SK-N-SH treated with all-trans-retinoic acid at 6 μM for 48 hours (cell line): ENCODE measurements around the gene CD302.

Source experiments
- ATAC-seq: fragments of 200-7000 bp; cut with Tn5 transposase; 3 replicates; pipeline ENCODE4 v1.9.1; 2020; ENCODE audit warnings: mild to moderate bottlenecking, moderate library complexity
- ARNTL ChIP-seq: fragments of 450-650 bp; formaldehyde crosslinking; IDR thresholded peaks from 2 replicates; pipeline ENCODE4 v1.5.0; 2020; ENCODE audit warnings: low read depth, mild to moderate bottlenecking, moderate library complexity, borderline replicate concordance
- BACH2 ChIP-seq: fragments of 250-450 bp; sonication (Bioruptor Pico); IDR thresholded peaks from 2 replicates; pipeline ENCODE4 v1.9.0; 2021; ENCODE audit warnings: mild to moderate bottlenecking, borderline replicate concordance
- CSDC2 ChIP-seq: fragments of 250-450 bp; sonication (Bioruptor Pico); IDR thresholded peaks from 2 replicates; pipeline ENCODE4 v1.5.0; 2020; ENCODE audit warnings: mild to moderate bottlenecking, moderate library complexity
- ESRRG ChIP-seq: fragments of 250-450 bp; sonication (Bioruptor Pico); IDR thresholded peaks from 2 replicates; pipeline ENCODE4 v1.6.1; 2021; ENCODE audit warnings: mild to moderate bottlenecking
- ISL1 ChIP-seq: fragments of 250-450 bp; sonication (Bioruptor Pico); IDR thresholded peaks from 2 replicates; pipeline ENCODE4 v2.1.2; 2022; ENCODE audit warnings: mild to moderate bottlenecking, moderate library complexity
- PPARA ChIP-seq: fragments of 250-450 bp; sonication (Bioruptor Pico); IDR thresholded peaks from 2 replicates; pipeline ENCODE4 v1.5.0; 2020; ENCODE audit warnings: mild to moderate bottlenecking, borderline replicate concordance
- SNAI2 ChIP-seq: fragments of 250-450 bp; sonication (Bioruptor Pico); IDR thresholded peaks from 2 replicates; pipeline ENCODE4 v1.5.0; 2020; ENCODE audit warnings: mild to moderate bottlenecking, moderate library complexity
- TCF4 ChIP-seq: fragments of 250-450 bp; sonication (Bioruptor Pico); IDR thresholded peaks from 2 replicates; pipeline ENCODE4 v1.8.0; 2021; ENCODE audit warnings: mild to moderate bottlenecking, moderate library complexity, borderline replicate concordance
- TOX ChIP-seq: fragments of 250-450 bp; sonication (Bioruptor Pico); IDR thresholded peaks from 2 replicates; pipeline ENCODE4 v1.8.0; 2021; ENCODE audit warnings: mild to moderate bottlenecking, moderate library complexity, borderline replicate concordance
- ZC3H10 ChIP-seq: fragments of 250-450 bp; sonication (Bioruptor Pico); IDR thresholded peaks from 2 replicates; pipeline ENCODE4 v1.5.1; 2021; ENCODE audit warnings: mild to moderate bottlenecking, moderate library complexity
- ZFP3 ChIP-seq: fragments of 250-450 bp; sonication (Bioruptor Pico); IDR thresholded peaks from 2 replicates; pipeline ENCODE4 v1.5.0; 2020; ENCODE audit warnings: mild to moderate bottlenecking, moderate library complexity
- ZFP30 ChIP-seq: fragments of 450-650 bp; formaldehyde crosslinking; IDR thresholded peaks from 2 replicates; pipeline ENCODE4 v1.5.0; 2022; ENCODE audit warnings: mild to moderate bottlenecking, moderate library complexity
- ZNF565 ChIP-seq: fragments of 450-650 bp; formaldehyde crosslinking; conservative IDR thresholded peaks from 2 replicates; pipeline ENCODE4 v1.5.0; 2020; ENCODE audit warnings: low read depth, mild to moderate bottlenecking, moderate library complexity
- ZNF70 ChIP-seq: fragments of 450-650 bp; formaldehyde crosslinking; IDR thresholded peaks from 2 replicates; pipeline ENCODE4 v1.5.0; 2020; ENCODE audit warnings: mild to moderate bottlenecking, moderate library complexity
- ZNF8 ChIP-seq: fragments of 450-650 bp; formaldehyde crosslinking; IDR thresholded peaks from 2 replicates; pipeline ENCODE4 v1.5.0; 2020; ENCODE audit warnings: mild to moderate bottlenecking, moderate library complexity
- TF ChIP-seq, protein P1 (sequence below): fragments of 250-450 bp; sonication (Bioruptor Pico); IDR thresholded peaks from 2 replicates; pipeline ENCODE4 v1.5.0; 2020; ENCODE audit warnings: mild to moderate bottlenecking, moderate library complexity
- TF ChIP-seq, protein P2 (sequence below): fragments of 250-450 bp; sonication (Bioruptor Pico); IDR thresholded peaks from 2 replicates; pipeline ENCODE4 v1.8.0; 2020; ENCODE audit warnings: mild to moderate bottlenecking, moderate library complexity, borderline replicate concordance
- TF ChIP-seq, protein P3 (sequence below): fragments of 250-450 bp; sonication (Bioruptor Pico); IDR thresholded peaks from 2 replicates; pipeline ENCODE4 v1.8.0; 2021; ENCODE audit warnings: low read depth, mild to moderate bottlenecking, moderate library complexity, borderline replicate concordance
- TF ChIP-seq, protein P4 (sequence below): fragments of 250-450 bp; sonication (Bioruptor Pico); IDR thresholded peaks from 2 replicates; pipeline ENCODE4 v1.5.1; 2020; ENCODE audit warnings: low read depth, mild to moderate bottlenecking, moderate library complexity

CD302 gene

DNA sequence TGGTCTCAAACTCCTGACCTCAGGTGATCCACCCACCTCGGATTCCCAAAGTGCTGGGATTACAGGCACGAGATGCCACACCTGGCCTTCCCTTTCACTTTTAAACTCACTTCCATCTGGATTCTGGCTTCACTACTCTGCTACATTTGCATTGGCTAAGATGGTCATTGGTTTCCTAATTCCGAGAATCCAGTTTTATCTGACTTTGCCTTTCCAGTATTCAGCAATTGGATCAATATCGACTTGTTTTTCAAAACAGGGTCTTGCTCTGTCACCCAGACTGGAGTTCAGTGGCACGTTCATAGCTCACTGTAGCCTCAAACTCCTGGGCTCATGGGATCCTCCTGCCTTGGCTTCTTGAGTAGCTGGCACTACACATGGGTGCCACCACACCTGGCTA lies 4.7 kb upstream of the CD302 start:
- no peak for ATAC-seq
- TF ChIP-seq ISL1 (no peak), ESRRG (CRISPR knock-in tag) (no peak), BACH2 (CRISPR knock-in tag) (no peak), ARNTL (CRISPR knock-in tag) (no peak), ZNF70 (CRISPR knock-in tag) (no peak), ZNF8 (CRISPR knock-in tag) (no peak), SNAI2 (CRISPR knock-in tag) (no peak), ZNF565 (CRISPR knock-in tag) (no peak)
- TF ChIP-seq, protein P1, sequence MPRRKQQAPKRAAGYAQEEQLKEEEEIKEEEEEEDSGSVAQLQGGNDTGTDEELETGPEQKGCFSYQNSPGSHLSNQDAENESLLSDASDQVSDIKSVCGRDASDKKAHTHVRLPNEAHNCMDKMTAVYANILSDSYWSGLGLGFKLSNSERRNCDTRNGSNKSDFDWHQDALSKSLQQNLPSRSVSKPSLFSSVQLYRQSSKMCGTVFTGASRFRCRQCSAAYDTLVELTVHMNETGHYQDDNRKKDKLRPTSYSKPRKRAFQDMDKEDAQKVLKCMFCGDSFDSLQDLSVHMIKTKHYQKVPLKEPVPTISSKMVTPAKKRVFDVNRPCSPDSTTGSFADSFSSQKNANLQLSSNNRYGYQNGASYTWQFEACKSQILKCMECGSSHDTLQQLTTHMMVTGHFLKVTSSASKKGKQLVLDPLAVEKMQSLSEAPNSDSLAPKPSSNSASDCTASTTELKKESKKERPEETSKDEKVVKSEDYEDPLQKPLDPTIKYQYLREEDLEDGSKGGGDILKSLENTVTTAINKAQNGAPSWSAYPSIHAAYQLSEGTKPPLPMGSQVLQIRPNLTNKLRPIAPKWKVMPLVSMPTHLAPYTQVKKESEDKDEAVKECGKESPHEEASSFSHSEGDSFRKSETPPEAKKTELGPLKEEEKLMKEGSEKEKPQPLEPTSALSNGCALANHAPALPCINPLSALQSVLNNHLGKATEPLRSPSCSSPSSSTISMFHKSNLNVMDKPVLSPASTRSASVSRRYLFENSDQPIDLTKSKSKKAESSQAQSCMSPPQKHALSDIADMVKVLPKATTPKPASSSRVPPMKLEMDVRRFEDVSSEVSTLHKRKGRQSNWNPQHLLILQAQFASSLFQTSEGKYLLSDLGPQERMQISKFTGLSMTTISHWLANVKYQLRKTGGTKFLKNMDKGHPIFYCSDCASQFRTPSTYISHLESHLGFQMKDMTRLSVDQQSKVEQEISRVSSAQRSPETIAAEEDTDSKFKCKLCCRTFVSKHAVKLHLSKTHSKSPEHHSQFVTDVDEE, result no peak

DNA sequence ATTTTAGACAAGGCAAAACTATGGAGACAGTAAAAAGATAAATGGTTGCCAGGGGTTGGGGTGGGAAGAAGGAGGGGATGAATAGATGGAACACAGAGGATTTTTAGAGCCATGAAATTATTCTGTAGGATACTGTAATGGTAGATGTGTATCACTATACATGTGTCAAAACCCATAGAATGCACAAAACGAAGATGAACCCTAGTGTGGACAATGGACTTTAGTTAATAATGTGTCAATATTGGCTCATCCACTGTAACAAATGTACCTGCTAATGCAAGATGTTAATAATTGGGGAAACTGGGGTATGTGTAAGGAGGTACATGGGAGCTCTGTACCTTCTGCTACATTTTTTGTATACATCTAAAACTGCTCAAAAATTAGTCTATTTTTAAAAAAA lies 1.8 kb upstream of the CD302 start:
- TF ChIP-seq, protein P2, sequence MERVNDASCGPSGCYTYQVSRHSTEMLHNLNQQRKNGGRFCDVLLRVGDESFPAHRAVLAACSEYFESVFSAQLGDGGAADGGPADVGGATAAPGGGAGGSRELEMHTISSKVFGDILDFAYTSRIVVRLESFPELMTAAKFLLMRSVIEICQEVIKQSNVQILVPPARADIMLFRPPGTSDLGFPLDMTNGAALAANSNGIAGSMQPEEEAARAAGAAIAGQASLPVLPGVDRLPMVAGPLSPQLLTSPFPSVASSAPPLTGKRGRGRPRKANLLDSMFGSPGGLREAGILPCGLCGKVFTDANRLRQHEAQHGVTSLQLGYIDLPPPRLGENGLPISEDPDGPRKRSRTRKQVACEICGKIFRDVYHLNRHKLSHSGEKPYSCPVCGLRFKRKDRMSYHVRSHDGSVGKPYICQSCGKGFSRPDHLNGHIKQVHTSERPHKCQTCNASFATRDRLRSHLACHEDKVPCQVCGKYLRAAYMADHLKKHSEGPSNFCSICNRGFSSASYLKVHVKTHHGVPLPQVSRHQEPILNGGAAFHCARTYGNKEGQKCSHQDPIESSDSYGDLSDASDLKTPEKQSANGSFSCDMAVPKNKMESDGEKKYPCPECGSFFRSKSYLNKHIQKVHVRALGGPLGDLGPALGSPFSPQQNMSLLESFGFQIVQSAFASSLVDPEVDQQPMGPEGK (CRISPR knock-in tag), result no peak
- TF ChIP-seq TOX (CRISPR knock-in tag) (no peak), TCF4 (no peak), CSDC2 (no peak), ZNF8 (CRISPR knock-in tag) (no peak), PPARA (CRISPR knock-in tag) (no peak), ZFP30 (CRISPR knock-in tag) (no peak), ZC3H10 (CRISPR knock-in tag) (no peak), ZNF70 (CRISPR knock-in tag) (no peak), ZNF565 (CRISPR knock-in tag) (no peak), ESRRG (CRISPR knock-in tag) (no peak)
- TF ChIP-seq, protein P3, sequence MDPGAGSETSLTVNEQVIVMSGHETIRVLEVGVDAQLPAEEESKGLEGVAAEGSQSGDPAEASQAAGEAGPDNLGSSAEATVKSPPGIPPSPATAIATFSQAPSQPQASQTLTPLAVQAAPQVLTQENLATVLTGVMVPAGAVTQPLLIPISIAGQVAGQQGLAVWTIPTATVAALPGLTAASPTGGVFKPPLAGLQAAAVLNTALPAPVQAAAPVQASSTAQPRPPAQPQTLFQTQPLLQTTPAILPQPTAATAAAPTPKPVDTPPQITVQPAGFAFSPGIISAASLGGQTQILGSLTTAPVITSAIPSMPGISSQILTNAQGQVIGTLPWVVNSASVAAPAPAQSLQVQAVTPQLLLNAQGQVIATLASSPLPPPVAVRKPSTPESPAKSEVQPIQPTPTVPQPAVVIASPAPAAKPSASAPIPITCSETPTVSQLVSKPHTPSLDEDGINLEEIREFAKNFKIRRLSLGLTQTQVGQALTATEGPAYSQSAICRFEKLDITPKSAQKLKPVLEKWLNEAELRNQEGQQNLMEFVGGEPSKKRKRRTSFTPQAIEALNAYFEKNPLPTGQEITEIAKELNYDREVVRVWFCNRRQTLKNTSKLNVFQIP (CRISPR knock-in tag), result no peak
- TF ChIP-seq, protein P1, result no peak
- TF ChIP-seq, protein P4, sequence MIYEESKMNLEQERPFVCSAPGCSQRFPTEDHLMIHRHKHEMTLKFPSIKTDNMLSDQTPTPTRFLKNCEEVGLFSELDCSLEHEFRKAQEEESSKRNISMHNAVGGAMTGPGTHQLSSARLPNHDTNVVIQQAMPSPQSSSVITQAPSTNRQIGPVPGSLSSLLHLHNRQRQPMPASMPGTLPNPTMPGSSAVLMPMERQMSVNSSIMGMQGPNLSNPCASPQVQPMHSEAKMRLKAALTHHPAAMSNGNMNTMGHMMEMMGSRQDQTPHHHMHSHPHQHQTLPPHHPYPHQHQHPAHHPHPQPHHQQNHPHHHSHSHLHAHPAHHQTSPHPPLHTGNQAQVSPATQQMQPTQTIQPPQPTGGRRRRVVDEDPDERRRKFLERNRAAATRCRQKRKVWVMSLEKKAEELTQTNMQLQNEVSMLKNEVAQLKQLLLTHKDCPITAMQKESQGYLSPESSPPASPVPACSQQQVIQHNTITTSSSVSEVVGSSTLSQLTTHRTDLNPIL (CRISPR knock-in tag), result no peak
- ATAC-seq, result no peak

DNA sequence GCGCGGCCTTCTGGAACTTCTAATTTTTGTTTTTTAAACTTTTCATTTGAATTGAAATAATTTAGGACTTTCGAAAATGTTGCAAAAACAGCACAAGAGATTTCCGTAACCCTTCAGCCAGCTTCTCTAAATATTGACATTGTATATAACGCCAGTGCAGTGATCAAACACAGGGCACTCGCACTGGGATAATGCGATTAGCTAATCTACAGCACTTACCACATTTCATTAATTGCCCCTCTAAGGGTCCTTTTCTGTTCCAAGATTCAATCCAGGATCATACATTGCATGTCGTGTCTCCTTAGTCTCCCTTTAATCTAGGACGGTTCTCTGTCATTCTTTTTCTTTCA lies 343 bp upstream of the CD302 start:
- TF ChIP-seq ZFP3 (no peak), SNAI2 (CRISPR knock-in tag) (no peak), TOX (CRISPR knock-in tag) (no peak), CSDC2 (no peak)
- TF ChIP-seq, protein P2 (CRISPR knock-in tag), result no peak
- TF ChIP-seq, protein P3 (CRISPR knock-in tag), result no peak
- ATAC-seq, result no peak
